Testis (tissue), 2 donors: ENCODE measurements around the gene FOXR1.

Experiments
- POLR2A ChIP-seq: fragments of 450-650 bp; IDR thresholded peaks from one replicate; pipeline ENCODE4 v1.6.1; 2017; ENCODE audit warnings: antibody characterized with exemption, mild to moderate bottlenecking, moderate library complexity
- TF ChIP-seq, protein P1 (sequence below), 3 experiments: fragments of 450-650 bp in 2 of 3; fragments of 200-600 bp in 1 of 3; sonication (generic) in 1 of 3; IDR thresholded peaks; one replicate each; pipeline ENCODE4 v1.5.1; 2016 to 2019; ENCODE audit warnings: antibody characterized with exemption in 3 of 3, mild to moderate bottlenecking in 2 of 3, moderate library complexity in 1 of 3

DNA sequence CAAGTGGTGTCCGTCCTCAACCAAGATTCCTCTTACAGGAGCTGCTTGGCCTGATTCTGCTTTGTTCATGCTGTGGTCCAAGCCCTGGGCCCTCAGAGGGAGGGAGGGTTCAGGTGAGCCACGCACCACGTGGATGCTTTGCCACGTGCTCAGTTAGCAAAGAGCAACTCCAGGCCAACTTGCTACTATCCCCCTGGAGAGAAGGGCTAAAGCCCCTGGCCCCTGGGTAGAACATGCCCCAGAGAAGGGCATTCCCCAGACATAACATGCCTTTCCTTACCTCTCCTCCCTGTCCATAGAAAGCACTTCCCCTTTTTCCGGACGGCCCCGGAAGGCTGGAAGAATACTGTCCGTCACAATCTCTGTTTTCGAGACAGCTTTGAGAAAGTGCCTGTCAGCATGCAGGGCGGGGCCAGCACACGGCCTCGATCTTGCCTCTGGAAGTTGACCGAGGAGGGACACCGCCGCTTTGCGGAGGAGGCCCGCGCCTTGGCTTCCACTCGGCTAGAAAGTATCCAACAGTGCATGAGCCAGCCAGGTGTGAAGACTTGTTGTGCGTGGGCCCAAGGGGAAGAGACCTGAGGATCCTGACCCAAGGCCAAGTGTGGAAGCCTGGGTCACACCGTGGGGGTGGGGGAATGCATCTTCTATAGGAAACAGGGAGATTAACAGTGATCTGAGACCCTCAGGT, 8.8 kb downstream of the FOXR1 start:
- TF ChIP-seq, protein P1, sequence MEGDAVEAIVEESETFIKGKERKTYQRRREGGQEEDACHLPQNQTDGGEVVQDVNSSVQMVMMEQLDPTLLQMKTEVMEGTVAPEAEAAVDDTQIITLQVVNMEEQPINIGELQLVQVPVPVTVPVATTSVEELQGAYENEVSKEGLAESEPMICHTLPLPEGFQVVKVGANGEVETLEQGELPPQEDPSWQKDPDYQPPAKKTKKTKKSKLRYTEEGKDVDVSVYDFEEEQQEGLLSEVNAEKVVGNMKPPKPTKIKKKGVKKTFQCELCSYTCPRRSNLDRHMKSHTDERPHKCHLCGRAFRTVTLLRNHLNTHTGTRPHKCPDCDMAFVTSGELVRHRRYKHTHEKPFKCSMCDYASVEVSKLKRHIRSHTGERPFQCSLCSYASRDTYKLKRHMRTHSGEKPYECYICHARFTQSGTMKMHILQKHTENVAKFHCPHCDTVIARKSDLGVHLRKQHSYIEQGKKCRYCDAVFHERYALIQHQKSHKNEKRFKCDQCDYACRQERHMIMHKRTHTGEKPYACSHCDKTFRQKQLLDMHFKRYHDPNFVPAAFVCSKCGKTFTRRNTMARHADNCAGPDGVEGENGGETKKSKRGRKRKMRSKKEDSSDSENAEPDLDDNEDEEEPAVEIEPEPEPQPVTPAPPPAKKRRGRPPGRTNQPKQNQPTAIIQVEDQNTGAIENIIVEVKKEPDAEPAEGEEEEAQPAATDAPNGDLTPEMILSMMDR (IDR thresholded peaks at IDR 0.05): no peak
- no peak for TF ChIP-seq POLR2A
